Calu3 (cell line): ENCODE measurements around the gene ARHGEF7. TPM values are rescaled to one million over a fixed set of nuclear protein-coding genes. Genes with fewer than 3 reads are reported as not detected.

Experiments
- Bru-seq: library from RNA; stranded (reverse); fragments of 400-500 nt; gene quantifications from one replicate; lab custom pipeline; 2021; lab: Mats Ljungman, UMichigan
- BruChase-seq, 2 experiments: library from RNA; stranded (reverse); fragments of 400-500 nt; gene quantifications; one replicate each; lab custom pipeline; 2021; lab: Mats Ljungman, UMichigan
- BruUV-seq: library from RNA; stranded (reverse); fragments of 400-500 nt; replicated peaks from 2 replicates; lab custom pipeline; 2021; lab: Mats Ljungman, UMichigan
- CTCF ChIA-PET: fragments of 300-600 bp; sonication (Branson Sonifier 250); formaldehyde crosslinking; loops from one replicate; lab custom pipeline; 2022; ENCODE audit warnings: antibody characterized with exemption; lab: Charles Lee
- DNase-seq: peaks from one replicate; pipeline ENCODE4 v3.0.0; 2022
- H3K27ac Mint-ChIP-seq: one replicate; pipeline ENCODE4 v1.8.0; 2022; ENCODE audit warnings: mixed read lengths; ENCODE audit not compliant: unreplicated experiment
- H3K27me3 Mint-ChIP-seq: one replicate; pipeline ENCODE4 v1.8.0; 2022; ENCODE audit warnings: mixed read lengths; ENCODE audit not compliant: unreplicated experiment
- H3K36me3 Mint-ChIP-seq: one replicate; pipeline ENCODE4 v1.8.0; 2022; ENCODE audit warnings: mild to moderate bottlenecking, moderate library complexity, mixed read lengths; ENCODE audit not compliant: insufficient read depth, unreplicated experiment
- H3K4me1 Mint-ChIP-seq: one replicate; pipeline ENCODE4 v1.8.0; 2022; ENCODE audit warnings: mild to moderate bottlenecking, low read depth, mixed read lengths; ENCODE audit not compliant: unreplicated experiment
- H3K4me3 Mint-ChIP-seq: one replicate; pipeline ENCODE4 v1.8.0; 2022; ENCODE audit warnings: mild to moderate bottlenecking, low read depth, moderate library complexity, mixed read lengths; ENCODE audit not compliant: unreplicated experiment
- H3K9me3 Mint-ChIP-seq: one replicate; pipeline ENCODE4 v1.8.0; 2022; ENCODE audit warnings: low read depth, mixed read lengths; ENCODE audit not compliant: unreplicated experiment
- intact Hi-C: fragments of 100-400 bp; cut with micrococcal nuclease; formaldehyde crosslinking; loops from one replicate; pipeline ENCODE4 v1.10.0; 2022; ENCODE audit not compliant: unreplicated experiment
- long read RNA-seq: library from polyadenylated mRNA; stranded (forward); transcript quantifications from one replicate; pipeline ENCODE4 v2.0.0, GENCODE V29; 2022
- total RNA-seq: library from RNA; stranded (reverse); gene quantifications from 2 replicates; pipeline ENCODE4 v1.2.3, GENCODE V29; 2022
- TF ChIP-seq, protein P1 (sequence below): fragments of 200-600 bp; IDR thresholded peaks from one replicate; pipeline ENCODE4 v1.8.0; 2022; ENCODE audit warnings: antibody characterized with exemption; ENCODE audit not compliant: unreplicated experiment

The ARHGEF7 gene, protein sequence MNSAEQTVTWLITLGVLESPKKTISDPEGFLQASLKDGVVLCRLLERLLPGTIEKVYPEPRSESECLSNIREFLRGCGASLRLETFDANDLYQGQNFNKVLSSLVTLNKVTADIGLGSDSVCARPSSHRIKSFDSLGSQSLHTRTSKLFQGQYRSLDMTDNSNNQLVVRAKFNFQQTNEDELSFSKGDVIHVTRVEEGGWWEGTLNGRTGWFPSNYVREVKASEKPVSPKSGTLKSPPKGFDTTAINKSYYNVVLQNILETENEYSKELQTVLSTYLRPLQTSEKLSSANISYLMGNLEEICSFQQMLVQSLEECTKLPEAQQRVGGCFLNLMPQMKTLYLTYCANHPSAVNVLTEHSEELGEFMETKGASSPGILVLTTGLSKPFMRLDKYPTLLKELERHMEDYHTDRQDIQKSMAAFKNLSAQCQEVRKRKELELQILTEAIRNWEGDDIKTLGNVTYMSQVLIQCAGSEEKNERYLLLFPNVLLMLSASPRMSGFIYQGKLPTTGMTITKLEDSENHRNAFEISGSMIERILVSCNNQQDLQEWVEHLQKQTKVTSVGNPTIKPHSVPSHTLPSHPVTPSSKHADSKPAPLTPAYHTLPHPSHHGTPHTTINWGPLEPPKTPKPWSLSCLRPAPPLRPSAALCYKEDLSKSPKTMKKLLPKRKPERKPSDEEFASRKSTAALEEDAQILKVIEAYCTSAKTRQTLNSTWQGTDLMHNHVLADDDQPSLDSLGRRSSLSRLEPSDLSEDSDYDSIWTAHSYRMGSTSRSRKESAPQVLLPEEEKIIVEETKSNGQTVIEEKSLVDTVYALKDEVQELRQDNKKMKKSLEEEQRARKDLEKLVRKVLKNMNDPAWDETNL
- 17.7 and 19.6 TPM in 2 replicates for total RNA-seq
- percentile 63 among the genes with signal in this experiment for Bru-seq, nascent RNA
- BruChase-seq, experiment 1, labeled RNA remaining after a 6-hour chase: percentile 47 among the genes with signal in this experiment
- BruChase-seq, experiment 2, labeled RNA remaining after a 2-hour chase: percentile 50 among the genes with signal in this experiment
- long read RNA-seq, partial matches to known transcripts: 7 of 8 reads
- long read RNA-seq, other reads (novel, unspliced or antisense): 1 of 8 reads

DNA sequence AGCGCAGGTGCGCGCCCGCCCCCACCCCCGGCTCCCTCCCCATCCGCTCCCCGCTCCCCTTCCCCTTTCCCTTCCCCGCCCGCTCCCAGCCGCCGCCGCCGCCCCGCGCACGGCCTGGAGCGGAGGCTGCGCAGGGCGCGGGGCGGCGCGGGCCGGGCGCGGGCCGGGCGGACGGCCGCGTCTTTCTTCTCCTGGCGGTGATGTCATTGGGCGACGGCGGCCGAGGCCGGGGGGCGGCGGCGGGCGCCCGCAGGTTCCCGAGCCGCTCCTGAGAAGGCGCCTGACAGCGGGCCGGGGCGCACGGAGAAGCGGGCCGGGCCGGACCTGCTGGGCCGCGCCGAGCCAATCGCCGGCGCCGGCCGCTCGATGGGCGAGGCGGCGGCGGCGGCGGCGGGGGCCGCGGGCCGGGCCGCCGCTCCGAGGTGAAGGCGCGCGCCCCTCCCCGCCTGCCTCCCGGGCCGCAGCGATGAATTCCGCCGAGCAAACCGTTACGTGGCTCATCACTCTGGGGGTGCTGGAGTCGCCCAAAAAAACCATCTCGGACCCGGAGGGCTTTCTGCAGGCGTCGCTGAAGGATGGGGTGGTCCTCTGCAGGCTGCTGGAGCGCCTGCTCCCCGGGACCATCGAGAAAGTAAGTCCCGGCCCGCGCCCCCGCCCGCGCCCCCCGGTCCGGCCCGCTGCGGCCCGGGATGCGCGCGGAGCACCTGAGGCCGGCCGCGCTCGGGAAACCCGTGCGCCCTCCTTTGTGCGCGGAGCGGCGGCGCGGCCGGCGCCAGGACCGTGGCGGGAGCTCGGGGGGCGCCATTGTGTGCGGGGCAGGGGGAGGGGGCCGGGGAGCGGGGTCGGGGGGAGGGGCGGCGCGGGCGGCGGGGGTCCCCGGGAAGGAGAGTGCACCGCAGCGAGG is at the start of gene ARHGEF7:
Gene ARHGEF7 (plus strand): TSS at position 250 of the 904 bp plus-strand sequence. CDS start 217 bp downstream, at position 467.
- BruUV-seq: no TSS peak
- CTCF ChIA-PET: no interaction called here
- TF ChIP-seq, protein P1, sequence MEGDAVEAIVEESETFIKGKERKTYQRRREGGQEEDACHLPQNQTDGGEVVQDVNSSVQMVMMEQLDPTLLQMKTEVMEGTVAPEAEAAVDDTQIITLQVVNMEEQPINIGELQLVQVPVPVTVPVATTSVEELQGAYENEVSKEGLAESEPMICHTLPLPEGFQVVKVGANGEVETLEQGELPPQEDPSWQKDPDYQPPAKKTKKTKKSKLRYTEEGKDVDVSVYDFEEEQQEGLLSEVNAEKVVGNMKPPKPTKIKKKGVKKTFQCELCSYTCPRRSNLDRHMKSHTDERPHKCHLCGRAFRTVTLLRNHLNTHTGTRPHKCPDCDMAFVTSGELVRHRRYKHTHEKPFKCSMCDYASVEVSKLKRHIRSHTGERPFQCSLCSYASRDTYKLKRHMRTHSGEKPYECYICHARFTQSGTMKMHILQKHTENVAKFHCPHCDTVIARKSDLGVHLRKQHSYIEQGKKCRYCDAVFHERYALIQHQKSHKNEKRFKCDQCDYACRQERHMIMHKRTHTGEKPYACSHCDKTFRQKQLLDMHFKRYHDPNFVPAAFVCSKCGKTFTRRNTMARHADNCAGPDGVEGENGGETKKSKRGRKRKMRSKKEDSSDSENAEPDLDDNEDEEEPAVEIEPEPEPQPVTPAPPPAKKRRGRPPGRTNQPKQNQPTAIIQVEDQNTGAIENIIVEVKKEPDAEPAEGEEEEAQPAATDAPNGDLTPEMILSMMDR: no peak
- no peaks in the 10 kb centered on the region for H3K4me1 Mint-ChIP-seq
- peaks cover 57% of the 10 kb centered on the region for H3K27me3 Mint-ChIP-seq
- intact Hi-C loops: no loop called here
- peaks cover 4% of the 10 kb centered on the region for H3K36me3 Mint-ChIP-seq
- H3K4me3 Mint-ChIP-seq: peak within 1 kb of the TSS; percentile 49
- no peak for DNase-seq
- H3K27ac Mint-ChIP-seq: no peak within 1 kb of the TSS
- no peaks in the 10 kb centered on the region for H3K9me3 Mint-ChIP-seq

DNA sequence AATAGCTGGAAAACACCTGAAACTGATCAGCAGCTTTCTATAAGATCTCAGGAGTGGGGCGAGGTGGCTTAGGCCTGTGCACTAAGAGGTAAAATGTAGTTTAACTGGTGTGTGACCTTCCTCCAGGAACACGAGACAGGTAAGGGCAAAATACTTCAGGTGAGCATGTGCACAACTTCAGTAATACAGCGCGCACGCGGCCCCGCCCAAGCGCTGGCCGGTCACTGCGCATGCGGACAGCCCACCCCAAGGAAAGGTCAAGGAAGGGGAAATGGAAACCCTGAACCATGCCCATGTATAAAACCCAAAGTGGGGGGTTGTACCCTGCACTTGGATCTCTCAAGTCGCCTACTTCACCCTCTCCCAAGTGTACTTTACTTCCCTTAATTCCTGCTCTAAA is 49.4 kb upstream of the ARHGEF7 start:
- Mint-ChIP-seq H3K4me1 (no peaks in the 10 kb centered on the region), H3K27me3 (no peaks in the 10 kb centered on the region), H3K36me3 (no peaks in the 10 kb centered on the region), H3K4me3 (no peak overlapping the region), H3K27ac (no peak overlapping the region), H3K9me3 (no peaks in the 10 kb centered on the region)
- CTCF ChIA-PET: no interaction called here
- no TSS peak for BruUV-seq
- TF ChIP-seq, protein P1: no peak
- DNase-seq: no peak
- intact Hi-C loops: no loop called here

DNA sequence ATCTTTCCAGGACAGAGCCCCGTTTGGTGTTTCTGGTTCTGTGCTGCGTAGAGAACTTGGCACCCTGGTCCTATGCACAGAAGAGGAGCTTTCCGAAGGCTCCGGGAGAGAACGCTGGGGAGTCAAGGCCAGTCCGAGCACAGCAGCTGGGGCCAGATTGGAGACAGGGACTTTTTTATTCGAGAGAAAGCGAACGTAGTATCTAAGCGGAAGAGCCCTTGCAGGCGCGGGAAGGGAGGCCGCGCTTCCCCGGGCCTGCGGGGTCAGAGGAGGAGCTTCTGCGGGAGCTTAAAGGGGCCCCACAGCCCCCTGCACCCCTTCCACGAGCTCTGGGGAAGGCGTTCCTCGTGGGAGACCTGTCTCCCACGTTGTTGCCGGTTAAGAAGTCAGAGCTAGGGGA is 48.6 kb upstream of the ARHGEF7 start:
- Mint-ChIP-seq H3K4me3 (no peak overlapping the region), H3K27ac (no peak overlapping the region), H3K4me1 (no peaks in the 10 kb centered on the region), H3K9me3 (no peaks in the 10 kb centered on the region), H3K36me3 (no peaks in the 10 kb centered on the region), H3K27me3 (no peaks in the 10 kb centered on the region)
- no peak for DNase-seq
- intact Hi-C loops: no loop called here
- TF ChIP-seq, protein P1: no peak
- BruUV-seq: no TSS peak
- CTCF ChIA-PET: no interaction called here
